K562 (cell line): ENCODE results near the gene ARNT2. TPM values are rescaled to one million over a fixed set of nuclear protein-coding genes. Genes with fewer than 3 reads are reported as not detected.

Source experiments
- ATAC-seq: fragments of 200-7000 bp; cut with Tn5 transposase; 3 replicates; pipeline ENCODE4 v1.9.1; 2020; ENCODE audit warnings: moderate library complexity
- BruUV-seq: library from RNA; stranded (reverse); fragments of 400-500 nt; replicated peaks from 2 replicates; lab custom pipeline; 2021; lab: Mats Ljungman, UMichigan
- CTCF ChIA-PET: fragments of 300-600 bp; formaldehyde crosslinking; extraction: SDS; loops from one replicate; lab custom pipeline; 2021; ENCODE audit warnings: low intra/inter-chr PET ratio; lab: Yijun Ruan, JAX
- POLR2A ChIA-PET: fragments of 300-600, 350-650 bp; sonication (Branson Sonifier 250); formaldehyde crosslinking; extraction: SDS; loops from one replicate; lab custom pipeline; 2021; ENCODE audit warnings: antibody characterized with exemption, inconsistent platforms; lab: Yijun Ruan, JAX
- DNase-seq, 4 experiments: peaks; one replicate each; pipeline versions ENCODE4 v3.0.0 to v3.0.0-alpha.2; 2011 to 2018; ENCODE audit warnings: low spot score in 3 of 4, mixed read lengths in 3 of 4; ENCODE audit errors: extremely low read depth in 1 of 4
- FAIRE-seq: peaks from 2 replicates; lab custom pipeline; 2011; peaks lifted over from hg19 to GRCh38; lab: Jason Lieb, UNC
- H2AFZ ChIP-seq: 2 replicates; pipeline ENCODE4 v1.6.0; 2011; ENCODE audit warnings: low read depth, low read length, control low read depth, inconsistent platforms
- H3K27ac ChIP-seq: fragments of 200-600 bp; 3 replicates; pipeline ENCODE4 v1.8.0; 2011; ENCODE audit warnings: low read depth, mild to moderate bottlenecking, control low read depth, inconsistent platforms, low read length, moderate library complexity, mixed read lengths; ENCODE audit errors: extremely low read depth
- H3K27me3 ChIP-seq, 2 experiments: fragments of 300-600 bp in 1 of 2; 2 replicates in 1 of 2; 3 replicates in 1 of 2; pipeline versions ENCODE4 v1.6.0 to v1.8.0; 2011; ENCODE audit warnings: inconsistent platforms in 2 of 2, low read length in 2 of 2, mild to moderate bottlenecking in 1 of 2, mixed read lengths in 1 of 2, moderate library complexity in 1 of 2; ENCODE audit not compliant: control insufficient read depth in 2 of 2, insufficient read depth in 2 of 2
- H3K36me3 ChIP-seq: fragments of 300-600 bp; 3 replicates; pipeline ENCODE4 v1.8.0; 2011; ENCODE audit warnings: mild to moderate bottlenecking, low read length, inconsistent platforms; ENCODE audit not compliant: control insufficient read depth, insufficient read depth
- H3K4me1 ChIP-seq, 2 experiments: fragments of 200-600 bp in 1 of 2; replicated peaks in 1 of 2; 2 replicates in 1 of 2; 3 replicates in 1 of 2; pipeline versions ENCODE4 v1.5.1 to v1.8.0; 2011; ENCODE audit warnings: inconsistent platforms in 2 of 2, low read length in 2 of 2, mild to moderate bottlenecking in 1 of 2, mixed read lengths in 1 of 2, moderate library complexity in 1 of 2; ENCODE audit not compliant: control insufficient read depth in 2 of 2, insufficient read depth in 2 of 2
- H3K4me2 ChIP-seq: 2 replicates; pipeline ENCODE4 v1.6.1; 2011; ENCODE audit warnings: low read length, control low read depth, inconsistent platforms, mixed read lengths; ENCODE audit not compliant: insufficient read depth
- H3K4me3 ChIP-seq: fragments of 200-600 bp; sonication (generic), shearing (Covaris generic); 2 replicates; pipeline ENCODE4 v1.5.1; 2016; ENCODE audit warnings: control low read depth, inconsistent platforms
- H3K79me2 ChIP-seq: fragments of 200-600 bp; 3 replicates; pipeline ENCODE4 v1.8.0; 2011; ENCODE audit warnings: low read length, inconsistent platforms; ENCODE audit not compliant: control insufficient read depth, insufficient read depth
- H3K9ac ChIP-seq, 2 experiments: 2 replicates each; pipeline versions ENCODE4 v1.6.0 to v1.6.1; 2011; ENCODE audit warnings: low read depth in 2 of 2, low read length in 2 of 2, control low read depth in 1 of 2, inconsistent platforms in 1 of 2, mild to moderate bottlenecking in 1 of 2, mixed read lengths in 1 of 2; ENCODE audit not compliant: insufficient read depth in 1 of 2
- H3K9me1 ChIP-seq: one replicate; pipeline ENCODE4 v1.6.0; 2011; ENCODE audit warnings: inconsistent platforms, mild to moderate bottlenecking, low read length, moderate library complexity; ENCODE audit not compliant: control insufficient read depth, insufficient read depth
- H3K9me3 ChIP-seq: replicated peaks from 2 replicates; pipeline ENCODE4 v1.5.1; 2011; ENCODE audit warnings: low read depth, low read length, inconsistent platforms; ENCODE audit not compliant: control insufficient read depth, insufficient read depth
- H4K20me1 ChIP-seq: replicated peaks from 2 replicates; pipeline ENCODE4 v1.6.1; 2011; ENCODE audit warnings: low read length, inconsistent platforms, mixed read lengths; ENCODE audit not compliant: control insufficient read depth, insufficient read depth
- CBX3 ChIP-seq, 2 experiments: IDR thresholded peaks; 1 replicate in 1 of 2; 2 replicates in 1 of 2; pipeline ENCODE4 v1.6.1; 2012; ENCODE audit warnings: inconsistent platforms in 2 of 2, low read length in 2 of 2, borderline replicate concordance in 1 of 2, control low read depth in 1 of 2
- EP400 ChIP-seq: fragments of 450-650 bp; IDR thresholded peaks from 2 replicates; pipeline ENCODE4 v1.6.1; 2017; ENCODE audit warnings: antibody characterized with exemption, mild to moderate bottlenecking, moderate library complexity
- ESRRA ChIP-seq: fragments of 450-650 bp; IDR thresholded peaks from 2 replicates; pipeline ENCODE4 v1.6.1; 2014; ENCODE audit warnings: low read depth, mild to moderate bottlenecking, moderate library complexity, borderline replicate concordance
- ILF3 ChIP-seq: fragments of 450-650 bp; IDR thresholded peaks from 2 replicates; pipeline ENCODE4 v1.6.1; 2018; ENCODE audit warnings: antibody characterized with exemption, mild to moderate bottlenecking, moderate library complexity, borderline replicate concordance
- MAFK ChIP-seq: IDR thresholded peaks from 2 replicates; pipeline ENCODE4 v1.6.1; 2011; ENCODE audit warnings: low read length, improper control_type of control experiment
- NFATC3 ChIP-seq: fragments of 450-650 bp; IDR thresholded peaks from 2 replicates; pipeline ENCODE4 v1.6.1; 2017; ENCODE audit warnings: mild to moderate bottlenecking
- SMARCB1 ChIP-seq: IDR thresholded peaks from 2 replicates; pipeline ENCODE4 v1.6.1; 2011; ENCODE audit warnings: improper control_type of control experiment, low read depth; ENCODE audit not compliant: insufficient read length
- TOE1 ChIP-seq, 2 experiments: fragments of 450-650 bp in 1 of 2; sonication (generic) in 1 of 2; formaldehyde crosslinking in 1 of 2; IDR thresholded peaks; 2 replicates each; pipeline versions ENCODE4 v1.7.1 to v1.8.0; 2016 to 2022; ENCODE audit warnings: borderline replicate concordance in 2 of 2, mild to moderate bottlenecking in 2 of 2, antibody characterized with exemption in 1 of 2, inconsistent platforms in 1 of 2, low read depth in 1 of 2, missing genetic modification reagents in 1 of 2, moderate library complexity in 1 of 2
- ZNF274 ChIP-seq: IDR thresholded peaks from 2 replicates; pipeline ENCODE4 v1.6.1; 2011; ENCODE audit warnings: low read depth, mild to moderate bottlenecking, low read length, moderate library complexity, borderline replicate concordance
- ZNF408 ChIP-seq: fragments of 250-450 bp; sonication (Bioruptor Pico); IDR thresholded peaks from 2 replicates; pipeline ENCODE4 v1.4.0; 2020; ENCODE audit warnings: low read depth, mild to moderate bottlenecking, moderate library complexity
- ZZZ3 ChIP-seq: fragments of 450-650 bp; IDR thresholded peaks from 2 replicates; pipeline ENCODE4 v1.6.1; 2016; ENCODE audit warnings: antibody characterized with exemption, mild to moderate bottlenecking, moderate library complexity
- WGBS: fragments of 100-300 bp; shearing (Covaris generic); methylation state at CpG from one replicate; pipeline ENCODE4 v1.1.6; 2016; ENCODE audit warnings: low coverage, mixed read lengths; ENCODE audit not compliant: insufficient coverage; ENCODE audit errors: missing lambda C conversion rate; 5-methylcytosine and 5-hydroxymethylcytosine counted together
- in situ Hi-C: fragments of 300-500 bp; cut with MboI; formaldehyde crosslinking; loops from 4 replicates; pipeline ENCODE4 v1.15.0; 2018; ENCODE audit warnings: inconsistent platforms, mixed read lengths
- intact Hi-C: fragments of 100-400 bp; cut with micrococcal nuclease; formaldehyde crosslinking; loops from 2 replicates; pipeline ENCODE4 v1.14.2; 2022
- polyA plus RNA-seq, 8 experiments: library from polyadenylated mRNA; depleted of rRNA in 4 of 8; stranded (reverse) in 5 of 8; unstranded in 3 of 8; fragments of >200 nt; fragmentation: Nextera tagmentation in 2 of 8; fragmentation: Illumina TruSeq in 1 of 8; extraction: Ambion mirVana in 2 of 8; extraction: Trizol in 1 of 8; gene quantifications; 2 replicates each; pipeline versions ENCODE4 v1.2.1 to v1.2.3, GENCODE V29; 2011 to 2014; ENCODE audit warnings: inconsistent platforms in 1 of 8, missing spikeins in 1 of 8
- total RNA-seq, 7 experiments: library from RNA; depleted of rRNA in 6 of 7; stranded (reverse); fragments of >200 nt in 6 of 7; fragmentation: Illumina TruSeq in 2 of 7; extraction: Trizol in 2 of 7; gene quantifications; 2 replicates each; pipeline versions ENCODE4 v1.2.1 to v1.2.3, GENCODE V29; 2011 to 2021; ENCODE audit warnings: low replicate concordance in 1 of 7
- TF ChIP-seq, protein P1 (sequence below): sonication (generic); formaldehyde crosslinking; IDR thresholded peaks from 2 replicates; pipeline ENCODE4 v1.8.1; 2022; ENCODE audit warnings: missing genetic modification reagents
- TF ChIP-seq, protein P2 (sequence below): sonication (generic); formaldehyde crosslinking; IDR thresholded peaks from 2 replicates; pipeline ENCODE4 v1.8.0; 2022; ENCODE audit warnings: missing genetic modification reagents, mild to moderate bottlenecking, borderline replicate concordance
- TF ChIP-seq, protein P3 (sequence below), 2 experiments: fragments of 450-650 bp in 1 of 2; sonication (generic) in 1 of 2; formaldehyde crosslinking; conservative IDR thresholded peaks; 2 replicates each; pipeline versions ENCODE4 v1.4.0 to v1.8.1; 2020 to 2022; ENCODE audit warnings: mild to moderate bottlenecking in 1 of 2, missing genetic modification reagents in 1 of 2
- TF ChIP-seq, protein P4 (sequence below): sonication (generic); formaldehyde crosslinking; IDR thresholded peaks from 2 replicates; pipeline ENCODE4 v1.8.1; 2022; ENCODE audit warnings: missing genetic modification reagents
- TF ChIP-seq, protein P5 (sequence below): fragments of 150-350 bp; conservative IDR thresholded peaks from 2 replicates; pipeline ENCODE4 v1.6.1; 2014; ENCODE audit warnings: low read length

The ARNT2 gene
- total and polyA plus RNA-seq, 9 of the 15 experiments (the other 6 are each of a cell fraction or from before 2014, with no cell fraction given): 0.01 TPM; not detected in 8

DNA sequence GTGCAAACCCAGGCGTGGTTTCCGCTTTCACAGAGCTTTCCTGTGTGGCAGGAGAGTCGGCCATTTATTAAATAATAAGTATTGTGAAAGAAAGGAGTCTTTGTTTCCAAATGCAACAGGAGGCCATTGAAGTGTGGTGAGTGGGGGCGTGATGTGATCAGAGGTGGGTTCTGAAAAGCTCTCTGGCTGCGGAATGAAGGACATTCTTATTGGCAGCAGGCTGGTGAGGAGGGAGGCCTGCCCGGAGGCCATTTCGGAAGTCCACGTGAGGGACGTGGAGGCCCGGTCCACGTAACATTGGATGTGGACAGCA lies 11.1 kb downstream of the ARNT2 start:
- no peak overlapping the region for H3K4me3 ChIP-seq
- H3K27ac ChIP-seq: no peak overlapping the region
- H3K79me2 ChIP-seq: no peaks in the 10 kb centered on the region
- H3K9me3 ChIP-seq: no peaks in the 10 kb centered on the region
- FAIRE-seq (no peak), ATAC-seq (no peak), DNase-seq (no peak)
- in situ Hi-C loops (no loop called here), intact Hi-C loops (no loop called here)
- H3K27me3 ChIP-seq: no peaks in the 10 kb centered on the region; a peak in 1 of 5 replicates
- no TSS peak for BruUV-seq
- ChIA-PET POLR2A (interaction anchor here (0.7 kb wide), 1 partner anchor 496 kb away, joined by 3 read pairs; no protein-coding TSS in a partner anchor), CTCF (no interaction called here)
- no peak overlapping the region for H3K9ac ChIP-seq
- WGBS: 2% methylated on average over 11 of the region's 11 CpGs
- H3K4me2 ChIP-seq: no peak overlapping the region
- H3K9me1 ChIP-seq: no peaks in the 10 kb centered on the region
- H3K4me1 ChIP-seq: no peaks in the 10 kb centered on the region
- no peak overlapping the region for H2AFZ ChIP-seq
- H3K36me3 ChIP-seq: no peaks in the 10 kb centered on the region
- no peaks in the 10 kb centered on the region; the same call in 1 of the 2 replicates for H4K20me1 ChIP-seq
- no peak for TF ChIP-seq ILF3
- TF ChIP-seq, protein P1, sequence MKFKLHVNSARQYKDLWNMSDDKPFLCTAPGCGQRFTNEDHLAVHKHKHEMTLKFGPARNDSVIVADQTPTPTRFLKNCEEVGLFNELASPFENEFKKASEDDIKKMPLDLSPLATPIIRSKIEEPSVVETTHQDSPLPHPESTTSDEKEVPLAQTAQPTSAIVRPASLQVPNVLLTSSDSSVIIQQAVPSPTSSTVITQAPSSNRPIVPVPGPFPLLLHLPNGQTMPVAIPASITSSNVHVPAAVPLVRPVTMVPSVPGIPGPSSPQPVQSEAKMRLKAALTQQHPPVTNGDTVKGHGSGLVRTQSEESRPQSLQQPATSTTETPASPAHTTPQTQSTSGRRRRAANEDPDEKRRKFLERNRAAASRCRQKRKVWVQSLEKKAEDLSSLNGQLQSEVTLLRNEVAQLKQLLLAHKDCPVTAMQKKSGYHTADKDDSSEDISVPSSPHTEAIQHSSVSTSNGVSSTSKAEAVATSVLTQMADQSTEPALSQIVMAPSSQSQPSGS (CRISPR knock-in tag): no peak
- no peak for TF ChIP-seq ZNF408 (CRISPR knock-in tag)
- no peak for TF ChIP-seq SMARCB1
- no peak for TF ChIP-seq ZNF274
- no peak for TF ChIP-seq ESRRA
- no peak for TF ChIP-seq NFATC3
- TF ChIP-seq, protein P2, sequence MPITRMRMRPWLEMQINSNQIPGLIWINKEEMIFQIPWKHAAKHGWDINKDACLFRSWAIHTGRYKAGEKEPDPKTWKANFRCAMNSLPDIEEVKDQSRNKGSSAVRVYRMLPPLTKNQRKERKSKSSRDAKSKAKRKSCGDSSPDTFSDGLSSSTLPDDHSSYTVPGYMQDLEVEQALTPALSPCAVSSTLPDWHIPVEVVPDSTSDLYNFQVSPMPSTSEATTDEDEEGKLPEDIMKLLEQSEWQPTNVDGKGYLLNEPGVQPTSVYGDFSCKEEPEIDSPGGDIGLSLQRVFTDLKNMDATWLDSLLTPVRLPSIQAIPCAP (CRISPR knock-in tag): no peak
- TF ChIP-seq, protein P3, sequence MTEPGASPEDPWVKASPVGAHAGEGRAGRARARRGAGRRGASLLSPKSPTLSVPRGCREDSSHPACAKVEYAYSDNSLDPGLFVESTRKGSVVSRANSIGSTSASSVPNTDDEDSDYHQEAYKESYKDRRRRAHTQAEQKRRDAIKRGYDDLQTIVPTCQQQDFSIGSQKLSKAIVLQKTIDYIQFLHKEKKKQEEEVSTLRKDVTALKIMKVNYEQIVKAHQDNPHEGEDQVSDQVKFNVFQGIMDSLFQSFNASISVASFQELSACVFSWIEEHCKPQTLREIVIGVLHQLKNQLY (CRISPR knock-in tag; conservative IDR thresholded peaks at IDR 0.05): no peak
- no peak for TF ChIP-seq EP400
- TF ChIP-seq, protein P4, sequence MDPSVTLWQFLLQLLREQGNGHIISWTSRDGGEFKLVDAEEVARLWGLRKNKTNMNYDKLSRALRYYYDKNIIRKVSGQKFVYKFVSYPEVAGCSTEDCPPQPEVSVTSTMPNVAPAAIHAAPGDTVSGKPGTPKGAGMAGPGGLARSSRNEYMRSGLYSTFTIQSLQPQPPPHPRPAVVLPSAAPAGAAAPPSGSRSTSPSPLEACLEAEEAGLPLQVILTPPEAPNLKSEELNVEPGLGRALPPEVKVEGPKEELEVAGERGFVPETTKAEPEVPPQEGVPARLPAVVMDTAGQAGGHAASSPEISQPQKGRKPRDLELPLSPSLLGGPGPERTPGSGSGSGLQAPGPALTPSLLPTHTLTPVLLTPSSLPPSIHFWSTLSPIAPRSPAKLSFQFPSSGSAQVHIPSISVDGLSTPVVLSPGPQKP (CRISPR knock-in tag): no peak
- TF ChIP-seq, protein P5, sequence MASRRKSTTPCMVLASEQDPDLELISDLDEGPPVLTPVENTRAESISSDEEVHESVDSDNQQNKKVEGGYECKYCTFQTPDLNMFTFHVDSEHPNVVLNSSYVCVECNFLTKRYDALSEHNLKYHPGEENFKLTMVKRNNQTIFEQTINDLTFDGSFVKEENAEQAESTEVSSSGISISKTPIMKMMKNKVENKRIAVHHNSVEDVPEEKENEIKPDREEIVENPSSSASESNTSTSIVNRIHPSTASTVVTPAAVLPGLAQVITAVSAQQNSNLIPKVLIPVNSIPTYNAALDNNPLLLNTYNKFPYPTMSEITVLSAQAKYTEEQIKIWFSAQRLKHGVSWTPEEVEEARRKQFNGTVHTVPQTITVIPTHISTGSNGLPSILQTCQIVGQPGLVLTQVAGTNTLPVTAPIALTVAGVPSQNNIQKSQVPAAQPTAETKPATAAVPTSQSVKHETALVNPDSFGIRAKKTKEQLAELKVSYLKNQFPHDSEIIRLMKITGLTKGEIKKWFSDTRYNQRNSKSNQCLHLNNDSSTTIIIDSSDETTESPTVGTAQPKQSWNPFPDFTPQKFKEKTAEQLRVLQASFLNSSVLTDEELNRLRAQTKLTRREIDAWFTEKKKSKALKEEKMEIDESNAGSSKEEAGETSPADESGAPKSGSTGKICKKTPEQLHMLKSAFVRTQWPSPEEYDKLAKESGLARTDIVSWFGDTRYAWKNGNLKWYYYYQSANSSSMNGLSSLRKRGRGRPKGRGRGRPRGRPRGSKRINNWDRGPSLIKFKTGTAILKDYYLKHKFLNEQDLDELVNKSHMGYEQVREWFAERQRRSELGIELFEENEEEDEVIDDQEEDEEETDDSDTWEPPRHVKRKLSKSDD: no peak
- TF ChIP-seq ZZZ3: no peak
- no peak for TF ChIP-seq CBX3 (IDR thresholded peaks at IDR 0.05; ENCODE audit: borderline replicate concordance in 1 of 2, low read length in 2 of 2)
- TF ChIP-seq TOE1 (IDR thresholded peaks at IDR 0.05; ENCODE audit: borderline replicate concordance): no peak
- TF ChIP-seq TOE1 (CRISPR knock-in tag; IDR thresholded peaks at IDR 0.05; ENCODE audit: borderline replicate concordance, low read depth): no peak
- no peak for TF ChIP-seq MAFK
